Measurements from ENCODE around the gene PCDHGB6.
"Not testable (repeated sequence)": the region's sequence is repeated elsewhere in the genome, so short reads cannot be mapped to it uniquely, and the experiment has no call there.

PCDHGB6 gene

GRCh38 chr5:141407790-141408505, at the start of gene PCDHGB6:
Gene PCDHGB6 (plus strand): TSS chr5:141408021. CDS start chr5:141408203, 182 bp downstream.
- H3K4me3 ChIP-seq: peak within 1 kb of the TSS; percentile 61
- H3K27ac ChIP-seq; DNase-seq (ENCODE audit: low spot score): not testable (repeated sequence)

- peak within 1 kb of the TSS; percentile 49 for H3K4me3 ChIP-seq
- TF ChIP-seq CTCF (IDR thresholded peaks at IDR 0.05): no peak
- no peak within 1 kb of the TSS for H3K27ac ChIP-seq
- DNase-seq (ENCODE audit: low spot score): no peak
Observed at GRCh38 chr5:141359790-141360426, 47.9 kb upstream of the PCDHGB6 start, which contains the start of gene PCDHGB2. Gene PCDHGB2 (plus strand): TSS chr5:141359994. CDS start chr5:141360136, 142 bp downstream.

- Histone ChIP-seq H3K27ac (no peak overlapping the region), H3K4me3 (peak overlapping the region; percentile 49)
- no peak for TF ChIP-seq CTCF (IDR thresholded peaks at IDR 0.05)
- DNase-seq (ENCODE audit: low spot score): no peak
Observed at GRCh38 chr5:141360685-141361084, 47.1 kb upstream of the PCDHGB6 start.

- no peak overlapping the region for H3K4me3 ChIP-seq
- H3K27ac ChIP-seq: no peak overlapping the region
- TF ChIP-seq CTCF (IDR thresholded peaks at IDR 0.05): no peak
- DNase-seq (ENCODE audit: low spot score): no peak
Observed at GRCh38 chr5:141362719-141363118, 45.1 kb upstream of the PCDHGB6 start.

GRCh38 chr5:141363952-141364660, 43.7 kb upstream of the PCDHGB6 start, which contains the start of gene PCDHGA5:
Gene PCDHGA5 (plus strand): TSS chr5:141364162. CDS start chr5:141364331, 169 bp downstream.
- no peak for TF ChIP-seq CTCF (IDR thresholded peaks at IDR 0.05)
- H3K27ac ChIP-seq: no peak within 1 kb of the TSS
- H3K4me3 ChIP-seq: peak within 1 kb of the TSS; percentile 19
- no peak for DNase-seq (ENCODE audit: low spot score)

GRCh38 chr5:141366016-141366896, 41.6 kb upstream of the PCDHGB6 start:
- TF ChIP-seq CTCF (IDR thresholded peaks at IDR 0.05): no peak
- no peak for DNase-seq (ENCODE audit: low spot score)
- H3K4me3 ChIP-seq: peak overlapping the region; percentile 19
- H3K27ac ChIP-seq: no peak overlapping the region

Data from coronary artery (tissue), 2 donors.